ENCODE results near the gene SLC38A8. TPM values are rescaled to one million over a fixed set of nuclear protein-coding genes. Genes with fewer than 3 reads are reported as not detected.

Gene SLC38A8
- total RNA-seq, 1 donor from 2014 or later, result not detected

GRCh38 chr16:83968891-83969649 lies 73.5 kb downstream of the SLC38A8 start:
- Histone ChIP-seq H3K4me3 (peak overlapping the region in 1 of 2 donors; percentile 14), H3K36me3 (peaks cover 8 to 12% of the 10 kb centered on the region in 2 donors), H3K9me3 (no peaks in the 10 kb centered on the region), H3K27me3 (peaks cover 5% of the 10 kb centered on the region), H3K4me1 (peaks cover 0 to 3% of the 10 kb centered on the region in 2 donors), H3K27ac (no peak overlapping the region)
- intact Hi-C loops (cut with DNase I), result no loop called here
- no peak for TF ChIP-seq CTCF (IDR thresholded peaks at IDR 0.05)
- DNase-seq (ENCODE audit: low spot score in 2 of 2), result no peak

- no peak overlapping the region for H3K27ac ChIP-seq
- intact Hi-C loops (cut with DNase I), result no loop called here
- no peak for TF ChIP-seq CTCF (IDR thresholded peaks at IDR 0.05)
- H3K9me3 ChIP-seq, result no peaks in the 10 kb centered on the region
- peaks cover 0 to 3% of the 10 kb centered on the region in 2 donors for H3K4me1 ChIP-seq
- no peak for DNase-seq (ENCODE audit: low spot score in 2 of 2)
- peak overlapping the region; percentile 53 to 60 for H3K4me3 ChIP-seq
- H3K36me3 ChIP-seq, result peaks cover 8 to 12% of the 10 kb centered on the region in 2 donors
- H3K27me3 ChIP-seq, result peaks cover 5% of the 10 kb centered on the region
These were observed 74.2 kb downstream of the SLC38A8 start for GRCh38 chr16:83968306-83968851.

- peak; percentile 22 to 55 (median 53) for TF ChIP-seq CTCF (IDR thresholded peaks at IDR 0.05)
- H3K27me3 ChIP-seq, result peaks cover 5% of the 10 kb centered on the region
- DNase-seq (ENCODE audit: low spot score in 2 of 2), result no peak
- H3K27ac ChIP-seq, result no peak within 1 kb of the TSS
- peak within 1 kb of the TSS; percentile 53 to 60 for H3K4me3 ChIP-seq
- no peaks in the 10 kb centered on the region for H3K9me3 ChIP-seq
- H3K4me1 ChIP-seq, result peaks cover 0 to 3% of the 10 kb centered on the region in 2 donors
- intact Hi-C loops (cut with DNase I), result no loop called here
- H3K36me3 ChIP-seq, result peaks cover 8 to 16% of the 10 kb centered on the region in 2 donors
These were observed 74.7 kb downstream of the SLC38A8 start, which contains the start of gene NECAB2 for GRCh38 chr16:83967838-83968305. Gene NECAB2, plus strand, starts transcription at chr16:83968244. Its CDS starts 405 bp downstream, at chr16:83968649.

GRCh38 chr16:83967091-83967490 lies 75.5 kb downstream of the SLC38A8 start:
- H3K27me3 ChIP-seq, result peaks cover 5% of the 10 kb centered on the region
- H3K9me3 ChIP-seq, result no peaks in the 10 kb centered on the region
- DNase-seq (ENCODE audit: low spot score in 2 of 2), result no peak
- intact Hi-C loops (cut with DNase I), result no loop called here
- no peak for TF ChIP-seq CTCF (IDR thresholded peaks at IDR 0.05)
- peaks cover 12 to 23% of the 10 kb centered on the region in 2 donors for H3K36me3 ChIP-seq
- no peak overlapping the region for H3K4me3 ChIP-seq
- no peak overlapping the region for H3K27ac ChIP-seq
- peaks cover 0 to 3% of the 10 kb centered on the region in 2 donors for H3K4me1 ChIP-seq

GRCh38 chr16:83966153-83966696 lies 76.4 kb downstream of the SLC38A8 start:
- DNase-seq (ENCODE audit: low spot score in 2 of 2), result no peak
- H3K9me3 ChIP-seq, result no peaks in the 10 kb centered on the region
- peaks cover 0 to 3% of the 10 kb centered on the region in 2 donors for H3K4me1 ChIP-seq
- H3K36me3 ChIP-seq, result peaks cover 20 to 32% of the 10 kb centered on the region in 2 donors
- no peak for TF ChIP-seq CTCF (IDR thresholded peaks at IDR 0.05)
- no peak overlapping the region for H3K27ac ChIP-seq
- no peak overlapping the region for H3K4me3 ChIP-seq
- intact Hi-C loops (cut with DNase I), result no loop called here
- H3K27me3 ChIP-seq, result peaks cover 5% of the 10 kb centered on the region

All from ascending aorta (tissue), 2 donors.